Activated CD8-positive, alpha-beta T cell treated with anti-CD3 and anti-CD28 coated beads for 36 hours (primary cell): Measurements from ENCODE around the gene PPP6C. TPM values are rescaled to one million over a fixed set of nuclear protein-coding genes. Genes with fewer than 3 reads are reported as not detected.
A peak's percentile ranks its signal among the peaks of the same experiment; 100 is the strongest.
"Not testable (repeated sequence)": the region's sequence is repeated elsewhere in the genome, so short reads cannot be mapped to it uniquely, and the experiment has no call there.

ENCODE experiments used
- ATAC-seq: fragments of 200-7000 bp; cut with Tn5 transposase; one replicate; pipeline ENCODE4 v1.10.0; 2021; ENCODE audit warnings: mild to moderate bottlenecking, moderate library complexity
- CTCF ChIA-PET: fragments of 350-600 bp; sonication (Branson Sonifier 250); formaldehyde crosslinking; loops from one replicate; lab custom pipeline; 2021; ENCODE audit warnings: antibody characterized with exemption; lab: Charles Lee
- POLR2A ChIA-PET: fragments of 350-600 bp; sonication (Branson Sonifier 250); formaldehyde crosslinking; loops from one replicate; lab custom pipeline; 2021; ENCODE audit warnings: antibody characterized with exemption; lab: Charles Lee
- DNase-seq: peaks from one replicate; pipeline ENCODE4 v3.0.0-alpha.2; 2020
- H3K27ac Mint-ChIP-seq: one replicate; pipeline ENCODE4 v1.8.0; 2021; ENCODE audit warnings: mild to moderate bottlenecking, mixed read lengths
- H3K27me3 Mint-ChIP-seq: one replicate; pipeline ENCODE4 v1.8.0; 2021; ENCODE audit warnings: mixed read lengths
- H3K36me3 Mint-ChIP-seq: one replicate; pipeline ENCODE4 v1.8.0; 2021; ENCODE audit warnings: low read depth, mixed read lengths
- H3K4me1 Mint-ChIP-seq: one replicate; pipeline ENCODE4 v1.8.0; 2021; ENCODE audit warnings: low read depth, mixed read lengths
- H3K4me3 Mint-ChIP-seq: one replicate; pipeline ENCODE4 v1.8.0; 2021; ENCODE audit warnings: mild to moderate bottlenecking, moderate library complexity, mixed read lengths
- H3K9me3 Mint-ChIP-seq: one replicate; pipeline ENCODE4 v1.8.0; 2021; ENCODE audit warnings: mixed read lengths
- intact Hi-C: fragments of 100-400 bp; cut with micrococcal nuclease; formaldehyde crosslinking; loops from one replicate; pipeline ENCODE4 v1.10.0; 2022
- total RNA-seq, 2 experiments: library from RNA; stranded (reverse); gene quantifications; one replicate each; pipeline ENCODE4 v1.2.3, GENCODE V29; 2021
- TF ChIP-seq, protein P1 (sequence below): fragments of 200-600 bp; IDR thresholded peaks from one replicate; pipeline ENCODE4 v1.8.0; 2022; ENCODE audit warnings: antibody characterized with exemption, mild to moderate bottlenecking

PPP6C gene
- total RNA-seq, 2 experiments from 2014 or later, result 43.1 to 44.8 TPM

DNA sequence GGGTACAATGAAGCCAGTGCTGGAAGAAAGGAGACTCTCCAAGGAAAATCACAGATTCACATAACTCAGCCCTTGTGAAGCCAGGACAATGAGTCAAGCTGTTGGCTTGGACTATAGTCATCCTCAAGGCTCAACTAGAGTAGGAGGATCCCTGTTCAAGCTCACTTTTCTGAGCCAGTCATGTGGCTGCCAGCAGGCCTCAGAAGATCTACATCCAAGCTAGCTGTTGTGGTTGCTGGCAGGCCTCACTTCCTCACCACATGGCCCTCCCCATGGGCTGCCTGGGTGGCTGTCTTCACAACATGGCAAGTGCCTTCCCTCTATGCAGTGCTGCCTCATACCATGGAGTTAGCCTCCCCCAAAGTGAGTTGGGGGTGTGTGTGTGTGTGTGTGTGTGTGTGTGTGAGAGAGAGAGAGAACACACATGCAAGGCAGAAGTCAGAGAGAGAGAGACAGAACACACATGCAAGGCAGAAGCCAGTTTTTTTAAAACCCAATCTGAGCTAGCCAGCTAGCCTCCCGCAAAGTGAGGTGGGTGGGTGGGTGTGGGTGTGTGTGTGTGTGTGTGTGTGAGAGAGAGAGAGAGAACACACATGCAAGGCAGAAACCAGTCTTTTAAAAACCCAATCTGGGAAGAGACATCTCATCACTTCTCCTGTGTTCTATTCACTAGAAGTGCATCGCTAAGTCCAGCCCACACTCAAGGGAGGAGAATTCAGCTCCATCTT lies 63.4 kb downstream of the PPP6C start:
- ATAC-seq, result peak; percentile 96
- TF ChIP-seq, protein P1, sequence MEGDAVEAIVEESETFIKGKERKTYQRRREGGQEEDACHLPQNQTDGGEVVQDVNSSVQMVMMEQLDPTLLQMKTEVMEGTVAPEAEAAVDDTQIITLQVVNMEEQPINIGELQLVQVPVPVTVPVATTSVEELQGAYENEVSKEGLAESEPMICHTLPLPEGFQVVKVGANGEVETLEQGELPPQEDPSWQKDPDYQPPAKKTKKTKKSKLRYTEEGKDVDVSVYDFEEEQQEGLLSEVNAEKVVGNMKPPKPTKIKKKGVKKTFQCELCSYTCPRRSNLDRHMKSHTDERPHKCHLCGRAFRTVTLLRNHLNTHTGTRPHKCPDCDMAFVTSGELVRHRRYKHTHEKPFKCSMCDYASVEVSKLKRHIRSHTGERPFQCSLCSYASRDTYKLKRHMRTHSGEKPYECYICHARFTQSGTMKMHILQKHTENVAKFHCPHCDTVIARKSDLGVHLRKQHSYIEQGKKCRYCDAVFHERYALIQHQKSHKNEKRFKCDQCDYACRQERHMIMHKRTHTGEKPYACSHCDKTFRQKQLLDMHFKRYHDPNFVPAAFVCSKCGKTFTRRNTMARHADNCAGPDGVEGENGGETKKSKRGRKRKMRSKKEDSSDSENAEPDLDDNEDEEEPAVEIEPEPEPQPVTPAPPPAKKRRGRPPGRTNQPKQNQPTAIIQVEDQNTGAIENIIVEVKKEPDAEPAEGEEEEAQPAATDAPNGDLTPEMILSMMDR, result no peak
- peak; percentile 92 for DNase-seq
- ChIA-PET POLR2A (interaction anchor here (0.6 to 1.9 kb wide), 5 partner anchors 8 to 180 kb away, joined by 3 to 14 read pairs (median 3); no protein-coding TSS in a partner anchor), CTCF (interaction anchor here (3.5 kb wide), 1 partner anchor 17 kb away, joined by 21 read pairs; the partner anchor contains the start of gene SCAI)
- H3K36me3 Mint-ChIP-seq, result peaks cover 5% of the 10 kb centered on the region
- intact Hi-C loops, result no loop called here
- peak overlapping the region; percentile 37 for H3K4me3 Mint-ChIP-seq
- H3K27me3 Mint-ChIP-seq, result no peaks in the 10 kb centered on the region
- peaks cover 26% of the 10 kb centered on the region for H3K4me1 Mint-ChIP-seq
- peak overlapping the region; percentile 95 for H3K27ac Mint-ChIP-seq
- H3K9me3 Mint-ChIP-seq, result no peaks in the 10 kb centered on the region

DNA sequence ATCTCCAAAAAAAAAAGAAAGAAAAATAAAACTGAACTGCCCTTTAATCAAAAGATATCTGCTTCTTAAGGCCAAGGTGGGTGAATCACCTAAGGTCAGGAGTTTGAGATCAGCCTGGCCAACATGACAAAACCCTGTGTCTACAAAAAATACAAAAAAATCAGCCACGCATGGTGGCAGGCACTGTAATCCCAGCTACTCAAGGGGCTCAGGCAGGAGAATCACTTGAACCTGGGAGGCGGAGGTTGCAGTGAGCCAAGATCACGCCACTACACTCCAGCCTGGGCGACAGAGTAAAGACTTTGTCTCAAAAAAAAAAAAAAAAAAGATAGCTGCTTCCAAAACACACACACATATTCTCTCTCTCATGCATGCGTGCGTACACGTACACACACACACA lies 64.1 kb downstream of the PPP6C start:
- Mint-ChIP-seq H3K4me1 (peaks cover 32% of the 10 kb centered on the region), H3K27me3 (no peaks in the 10 kb centered on the region), H3K9me3 (no peaks in the 10 kb centered on the region), H3K27ac (peak overlapping the region; percentile 95), H3K36me3 (peaks cover 5% of the 10 kb centered on the region), H3K4me3 (no peak overlapping the region)
- DNase-seq (no peak), ATAC-seq (no peak)
- intact Hi-C loops, result no loop called here
- CTCF ChIA-PET, result interaction anchor here (3.5 kb wide), 1 partner anchor 18 kb away, joined by 21 read pairs; the partner anchor contains the start of gene SCAI
- TF ChIP-seq, protein P1, result no peak
- POLR2A ChIA-PET, result interaction anchor here (1.9 kb wide), 1 partner anchor 16 kb away, joined by 14 read pairs; no protein-coding TSS in a partner anchor

DNA sequence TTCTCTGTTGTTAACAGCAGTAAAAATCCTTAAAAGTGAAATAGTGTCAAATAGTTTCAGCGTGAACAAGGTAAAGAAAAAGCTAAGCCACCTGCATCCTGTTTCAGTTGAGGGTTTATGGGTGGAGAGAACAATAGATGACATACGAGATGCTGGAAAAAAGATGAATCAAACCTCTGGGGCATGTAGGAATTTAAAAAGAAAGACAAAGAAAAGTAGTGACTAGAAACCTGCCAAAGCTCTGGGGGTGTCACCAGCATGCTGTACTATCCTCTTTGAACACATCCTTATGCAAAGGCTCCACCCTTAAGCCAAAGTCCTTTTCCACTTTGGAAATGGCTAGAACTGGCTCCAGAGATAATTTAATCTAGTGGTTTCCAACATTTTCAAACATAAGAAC lies 68.5 kb downstream of the PPP6C start:
- no peak overlapping the region for H3K4me3 Mint-ChIP-seq
- peaks cover 5% of the 10 kb centered on the region for H3K36me3 Mint-ChIP-seq
- no peaks in the 10 kb centered on the region for H3K9me3 Mint-ChIP-seq
- POLR2A ChIA-PET, result no interaction called here
- DNase-seq, result no peak
- H3K27me3 Mint-ChIP-seq, result no peaks in the 10 kb centered on the region
- H3K4me1 Mint-ChIP-seq, result peaks cover 31% of the 10 kb centered on the region
- ATAC-seq, result peak; percentile 13
- CTCF ChIA-PET, result no interaction called here
- H3K27ac Mint-ChIP-seq, result peak overlapping the region; percentile 8
- TF ChIP-seq, protein P1, result no peak
- intact Hi-C loops, result no loop called here

DNA sequence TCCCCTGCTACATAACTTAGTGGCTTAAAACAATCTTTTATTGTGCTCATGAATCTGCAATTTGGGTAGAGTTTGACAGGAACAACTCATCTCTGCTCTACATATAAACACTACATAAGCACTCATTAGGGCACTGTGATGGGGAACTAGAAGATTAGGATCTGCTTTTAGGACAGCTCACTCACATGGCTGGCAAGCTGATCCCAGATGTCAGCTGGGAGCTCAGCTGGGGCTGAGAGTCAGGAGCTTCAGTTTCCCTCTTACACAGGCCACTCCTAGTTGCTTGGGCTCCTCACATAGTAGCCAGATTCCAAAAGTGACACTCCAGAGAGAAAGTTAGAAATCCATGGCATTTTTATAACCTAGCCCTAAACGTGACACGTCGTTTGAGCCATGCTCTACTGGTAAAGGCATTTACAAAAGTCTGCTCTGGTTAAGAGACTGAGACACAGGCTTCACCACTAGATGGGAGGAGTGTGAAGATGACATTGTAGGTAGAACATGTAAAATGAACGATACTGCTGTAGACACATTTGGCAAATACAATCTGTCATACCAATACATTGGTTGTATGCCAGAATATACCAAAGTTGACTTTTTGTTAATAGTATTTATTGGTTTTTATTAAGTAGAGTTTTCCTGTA lies 69.8 kb downstream of the PPP6C start:
- peaks cover 22% of the 10 kb centered on the region for H3K4me1 Mint-ChIP-seq
- no peaks in the 10 kb centered on the region for H3K27me3 Mint-ChIP-seq
- H3K9me3 Mint-ChIP-seq, result no peaks in the 10 kb centered on the region
- ChIA-PET POLR2A (no interaction called here), CTCF (interaction anchor here (0.9 kb wide), 1 partner anchor 24 kb away, joined by 3 read pairs; no protein-coding TSS in a partner anchor)
- H3K4me3 Mint-ChIP-seq, result no peak overlapping the region
- intact Hi-C loops, result no loop called here
- TF ChIP-seq, protein P1, result no peak
- H3K36me3 Mint-ChIP-seq, result peaks cover 4% of the 10 kb centered on the region
- no peak overlapping the region for H3K27ac Mint-ChIP-seq
- ATAC-seq (no peak), DNase-seq (no peak)

DNA sequence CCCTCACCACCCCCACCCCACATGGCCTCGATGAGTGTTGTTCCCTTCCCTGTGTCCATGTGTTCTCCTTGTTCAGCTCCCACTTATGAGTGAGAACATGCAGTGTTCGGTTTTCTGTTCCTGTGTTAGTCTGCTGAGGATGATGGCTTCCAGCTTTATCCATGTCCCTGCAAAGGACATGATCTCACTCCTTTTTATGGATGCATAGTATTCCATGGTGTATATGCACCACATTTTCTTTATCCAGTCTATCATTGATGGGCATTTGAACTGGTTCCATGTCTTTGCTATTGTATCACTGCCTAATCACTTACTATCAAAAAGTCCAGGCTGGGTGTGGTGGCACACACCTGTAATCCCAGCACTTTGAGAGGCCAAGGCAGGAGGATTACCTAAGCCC lies 70.9 kb downstream of the PPP6C start:
- POLR2A ChIA-PET, result interaction anchor here (0.9 kb wide), 1 partner anchor 8 kb away, joined by 3 read pairs; no protein-coding TSS in a partner anchor
- H3K4me3 Mint-ChIP-seq, H3K36me3 Mint-ChIP-seq, DNase-seq, H3K27ac Mint-ChIP-seq, CTCF ChIA-PET, ATAC-seq, H3K9me3 Mint-ChIP-seq, H3K27me3 Mint-ChIP-seq, intact Hi-C loops: not testable (repeated sequence)
- peaks cover 22% of the 10 kb centered on the region for H3K4me1 Mint-ChIP-seq

DNA sequence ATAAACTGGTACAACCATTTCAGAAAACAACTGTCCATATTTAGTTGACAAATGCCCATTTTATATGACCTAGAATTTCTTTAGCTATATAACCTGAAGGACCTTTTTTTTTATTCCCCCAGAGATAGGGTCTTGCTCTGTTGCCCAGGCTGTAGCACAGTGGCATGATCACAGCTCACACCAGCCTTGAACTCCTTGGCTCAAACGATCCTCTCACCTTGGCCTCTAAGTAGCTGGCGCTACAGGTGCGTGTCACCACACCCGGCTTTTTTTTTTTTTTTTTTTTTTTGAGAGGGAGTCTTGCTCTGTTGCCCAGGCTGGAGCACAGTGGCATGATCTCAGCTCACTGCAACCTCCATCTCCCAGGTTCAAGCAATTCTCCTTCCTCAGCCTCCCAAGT lies 75.1 kb downstream of the PPP6C start:
- POLR2A ChIA-PET, CTCF ChIA-PET: not testable (repeated sequence)

More for the DNA sequence above, 75.1 kb downstream of the PPP6C start:
- H3K4me3 Mint-ChIP-seq, intact Hi-C loops, ATAC-seq, H3K27ac Mint-ChIP-seq, H3K27me3 Mint-ChIP-seq, H3K4me1 Mint-ChIP-seq, DNase-seq: not testable (repeated sequence)
- Mint-ChIP-seq H3K9me3 (peaks cover 11% of the 10 kb centered on the region), H3K36me3 (peaks cover 23% of the 10 kb centered on the region)
